H1 (cell line): ENCODE measurements around the gene PITPNM1. TPM values are rescaled to one million over a fixed set of nuclear protein-coding genes. Genes with fewer than 3 reads are reported as not detected.

Experiments used
- KDM4A ChIP-seq: IDR thresholded peaks from one replicate; pipeline ENCODE4 v1.7.1; 2012; ENCODE audit warnings: low read depth, mild to moderate bottlenecking, moderate library complexity, low read length, inconsistent platforms; ENCODE audit not compliant: severe bottlenecking
- POLR2A ChIP-seq, 2 experiments: IDR thresholded peaks; 1 replicate in 1 of 2; 2 replicates in 1 of 2; pipeline ENCODE4 v1.6.1; 2011; ENCODE audit warnings: low read depth in 2 of 2, low read length in 2 of 2, mild to moderate bottlenecking in 2 of 2; ENCODE audit errors: control extremely low read depth in 1 of 2
- SP1 ChIP-seq: IDR thresholded peaks from 2 replicates; pipeline ENCODE4 v1.6.1; 2011; ENCODE audit warnings: low read depth, low read length
- polyA plus RNA-seq, 7 experiments: library from polyadenylated mRNA; depleted of rRNA in 3 of 7; stranded (reverse) in 5 of 7; unstranded in 2 of 7; fragments of >200 nt in 5 of 7; fragments of 200-250 nt in 2 of 7; gene quantifications; 1 replicate in 5 of 7; 2 replicates in 1 of 7; 4 replicates in 1 of 7; pipeline versions ENCODE4 v1.2.1 to v1.2.3, GENCODE V29; 2011 to 2013; ENCODE audit warnings: missing spikeins in 2 of 7, mixed read lengths in 2 of 7
- total RNA-seq: library from RNA; stranded (reverse); fragmentation: NEBNext Ultra II Directional; extraction: Animal tissue kit (Norgen Biotek cat#: 25700); gene quantifications from 2 replicates; pipeline ENCODE4 v1.2.1, GENCODE V29; 2021

Gene PITPNM1
- total and polyA plus RNA-seq, 2 of the 8 experiments (the other 6 are each of a cell fraction or from before 2014, with no cell fraction given): 27.2 to 52.7 TPM

GRCh38 chr11:67450796-67451657 is 54.1 kb downstream of the PITPNM1 start (continued):
- TF ChIP-seq KDM4A (no peak), SP1 (no peak), POLR2A (IDR thresholded peaks at IDR 0.05; ENCODE audit: control extremely low read depth in 1 of 2, low read depth in 2 of 2, low read length in 2 of 2) (no peak)
- TF ChIP-seq, all 59 proteins: peak for 0
